Glomerular visceral epithelial cell (primary cell): ENCODE data around the gene ZNF587B.
"Not testable (repeated sequence)": the region's sequence is repeated elsewhere in the genome, so short reads cannot be mapped to it uniquely, and the experiment has no call there.

Experiments used
- DNase-seq: peaks from one replicate; pipeline ENCODE4 v3.0.0-alpha.2; 2016; ENCODE audit errors: extremely low spot score

ZNF587B gene

GRCh38 chr19:57869655-57870054, 39.6 kb downstream of the ZNF587B start:
- DNase-seq = not testable (repeated sequence)

GRCh38 chr19:57870225-57870624, 40.1 kb downstream of the ZNF587B start:
- no peak for DNase-seq

DNA sequence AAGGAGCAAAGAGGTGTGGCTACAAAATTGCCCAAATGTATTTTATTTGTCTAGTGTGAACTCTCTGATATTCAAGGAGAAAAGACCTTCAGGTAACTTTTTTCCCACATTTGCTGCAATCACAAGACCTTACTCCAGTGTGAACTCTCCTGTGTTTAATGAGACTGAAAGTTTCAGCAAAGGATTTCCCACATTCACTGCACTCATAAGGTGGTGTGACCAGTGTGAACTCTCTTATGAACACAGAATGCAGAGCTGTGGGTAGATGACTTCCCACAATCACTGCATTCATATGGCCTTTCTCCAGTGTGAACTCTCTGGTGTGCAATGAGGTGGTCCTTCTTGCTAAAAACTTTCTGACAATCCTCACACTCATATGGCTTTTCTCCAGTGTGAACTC, 42.4 kb downstream of the ZNF587B start:
- DNase-seq = no peak

- not testable (repeated sequence) for DNase-seq
These were observed 44.0 kb downstream of the ZNF587B start for GRCh38 chr19:57873883-57874799.

DNA sequence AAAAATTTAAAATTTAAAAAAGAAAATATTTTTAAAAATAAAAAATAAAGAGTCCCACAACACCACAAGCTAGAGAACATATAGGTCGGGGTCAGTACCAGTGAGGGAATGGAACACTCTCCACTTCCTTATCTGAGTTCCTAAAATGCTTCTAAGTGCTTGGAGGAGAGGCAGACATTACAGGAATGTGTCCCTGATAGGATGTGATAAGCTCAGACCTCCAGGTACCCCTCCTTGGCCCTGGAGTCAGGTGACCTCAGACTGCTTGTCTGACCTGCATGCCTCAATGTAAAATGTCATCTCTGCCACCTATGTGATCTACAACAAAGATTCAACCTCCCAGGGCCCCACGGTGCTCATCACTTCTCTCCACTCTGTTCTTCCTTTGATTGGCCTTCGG, 55.9 kb downstream of the ZNF587B start:
- DNase-seq = no peak

DNA sequence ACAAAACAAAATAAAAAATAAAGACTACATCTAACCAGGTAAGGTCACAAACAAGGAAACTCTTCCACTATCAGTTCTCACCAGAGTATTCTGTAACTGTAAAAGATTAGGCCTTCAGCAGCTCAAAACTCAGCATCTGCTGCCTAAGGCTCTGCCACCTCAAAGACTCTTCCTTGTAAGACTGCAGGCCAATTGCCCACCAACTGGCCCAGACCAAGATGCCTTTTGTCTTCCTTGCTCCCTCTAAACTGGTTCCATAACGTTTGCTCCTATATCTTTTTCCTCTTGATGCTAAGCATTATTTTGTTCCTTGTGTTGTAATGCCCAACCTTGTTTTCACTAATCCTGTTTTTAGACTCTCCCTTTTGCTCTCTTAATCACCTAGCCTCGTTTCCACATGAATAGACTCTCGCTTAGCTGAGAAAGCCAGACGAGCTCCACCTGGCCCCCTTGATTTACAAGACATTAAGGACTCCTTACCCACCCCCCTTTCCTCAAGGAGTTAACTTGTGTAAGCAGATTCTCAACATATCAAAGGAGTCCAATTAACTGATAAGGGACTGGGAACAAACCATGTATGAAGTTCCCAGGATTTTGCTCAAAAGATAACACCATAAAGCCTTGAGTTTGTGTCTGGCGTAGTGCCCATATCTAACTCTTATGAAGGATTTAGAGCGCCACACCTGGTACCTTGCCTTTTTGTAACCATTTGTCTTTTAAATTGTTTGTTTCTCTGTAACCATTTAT, 57.3 kb downstream of the ZNF587B start:
- no peak for DNase-seq

DNA sequence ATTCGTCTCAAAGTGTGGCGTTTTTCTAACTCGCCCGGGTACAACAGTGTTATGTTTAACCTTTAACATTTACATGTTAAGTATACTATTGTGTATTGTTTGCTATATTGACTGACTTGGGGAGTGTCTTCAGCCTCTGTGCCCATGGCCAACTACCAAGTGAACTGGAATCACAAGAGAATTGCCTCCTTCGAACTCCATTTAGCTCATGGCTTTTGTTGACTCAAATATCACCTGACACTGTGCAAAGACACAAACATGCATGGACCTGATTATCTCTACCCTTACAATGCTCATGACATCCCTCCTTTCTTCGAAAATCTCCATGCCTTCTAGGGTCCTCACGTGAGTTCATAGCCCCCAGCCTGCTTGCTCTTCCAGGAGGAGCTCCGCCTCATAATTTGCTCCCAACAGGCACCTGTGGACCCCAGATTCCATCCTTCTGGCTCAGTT, 58.0 kb downstream of the ZNF587B start:
- DNase-seq = no peak

DNA sequence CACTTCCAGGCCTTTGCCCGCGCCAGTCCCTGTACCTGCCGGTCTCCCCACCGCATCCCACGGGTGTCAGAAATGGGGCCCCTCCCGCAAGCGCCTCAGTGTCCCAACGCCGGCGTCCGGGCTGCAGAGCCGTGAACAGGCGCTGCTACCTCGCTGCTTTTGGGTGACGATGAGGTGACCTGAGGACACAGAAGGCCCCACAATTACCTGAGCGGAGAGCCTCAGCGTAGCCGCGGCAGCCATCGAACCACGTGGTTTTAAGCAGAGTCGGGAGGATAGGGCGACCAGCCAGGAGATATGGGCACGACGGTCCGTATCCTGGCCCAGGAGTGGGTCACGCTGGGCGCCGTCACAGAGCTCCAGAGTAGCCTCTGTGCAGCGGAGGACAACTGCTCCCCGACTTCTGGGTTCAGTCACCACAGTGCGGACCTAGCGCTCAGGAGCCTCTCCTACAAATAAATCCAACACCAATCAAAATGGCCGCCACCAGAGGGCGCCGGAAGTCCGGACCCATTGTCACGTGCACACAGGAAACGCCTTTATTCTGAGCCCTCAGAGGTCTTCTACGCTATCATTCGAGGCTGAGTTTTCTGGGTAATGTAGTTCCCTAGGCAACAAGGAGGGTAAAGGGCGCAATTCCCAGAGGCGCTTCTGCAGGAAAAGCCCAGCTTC, 58.6 kb downstream of the ZNF587B start, which contains the start of gene ZNF814:
ZNF814 (minus strand) TSS at position 478 of the 672 bp plus-strand sequence; CDS start at position 243, 235 bp downstream.
- no peak for DNase-seq

DNA sequence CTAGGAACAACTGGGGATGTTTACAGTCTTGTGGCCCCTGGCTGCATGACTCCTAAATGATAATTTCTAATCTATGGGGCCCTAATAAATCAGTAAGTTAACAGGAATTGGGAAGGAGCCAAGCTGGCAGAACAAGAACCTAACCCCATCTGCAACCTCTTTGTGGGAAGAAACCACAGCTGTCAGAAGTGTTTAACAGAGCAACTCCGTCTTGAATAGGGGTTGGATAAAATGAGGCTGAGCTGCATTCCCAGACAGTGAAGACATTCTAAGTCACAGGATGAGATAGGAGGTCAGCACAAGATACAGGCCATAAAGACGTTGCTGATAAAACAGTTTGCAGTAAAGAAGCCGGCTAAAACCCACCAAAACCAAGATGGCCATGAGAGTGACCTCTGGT, 60.6 kb downstream of the ZNF587B start:
- DNase-seq = peak; percentile 81
